Measurements from ENCODE around the gene NUDT22. TPM values are rescaled to one million over a fixed set of nuclear protein-coding genes. Genes with fewer than 3 reads are reported as not detected.

The NUDT22 gene
- polyA plus RNA-seq (ENCODE audit: insufficient read length in 3 of 3) = 10 to 100 TPM; 20.6 to 22.0 (median 21.9) TPM

- peak in 1 of 3 donors; percentile 74 for DNase-seq (ENCODE audit: low read depth in 3 of 3, low spot score in 2 of 3)
Observed at GRCh38 chr11:64225608-64226506, at the start of gene NUDT22, which contains the start of gene TRPT1. NUDT22 (plus strand) TSS chr11:64226274; CDS start chr11:64226653, 379 bp downstream. TRPT1 (minus strand) TSS chr11:64226186; CDS start chr11:64225860, 326 bp downstream.

- DNase-seq (ENCODE audit: low read depth in 3 of 3, low spot score in 2 of 3) = no peak
Observed at GRCh38 chr11:64176751-64177150, 49.3 kb upstream of the NUDT22 start.

DNA sequence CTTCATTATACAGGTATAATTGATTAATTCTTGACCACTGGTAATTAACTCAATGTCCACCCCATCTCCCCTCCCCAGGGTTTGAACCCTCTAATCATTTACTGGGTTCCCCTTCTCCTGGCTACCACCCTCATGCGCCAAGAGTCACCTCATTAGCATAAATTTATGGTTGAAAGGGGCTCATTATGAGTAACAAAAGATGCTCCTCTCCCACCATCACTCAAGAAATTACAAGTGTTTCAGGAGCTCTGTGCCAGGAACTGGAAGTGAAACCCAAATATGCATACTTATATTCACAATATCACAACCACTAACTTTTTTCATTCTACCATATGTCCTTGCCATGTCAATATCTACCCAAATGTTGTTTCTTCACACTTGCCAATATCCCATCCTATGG is 47.9 kb upstream of the NUDT22 start:
- no peak for DNase-seq (ENCODE audit: low read depth in 3 of 3, low spot score in 2 of 3)

DNA sequence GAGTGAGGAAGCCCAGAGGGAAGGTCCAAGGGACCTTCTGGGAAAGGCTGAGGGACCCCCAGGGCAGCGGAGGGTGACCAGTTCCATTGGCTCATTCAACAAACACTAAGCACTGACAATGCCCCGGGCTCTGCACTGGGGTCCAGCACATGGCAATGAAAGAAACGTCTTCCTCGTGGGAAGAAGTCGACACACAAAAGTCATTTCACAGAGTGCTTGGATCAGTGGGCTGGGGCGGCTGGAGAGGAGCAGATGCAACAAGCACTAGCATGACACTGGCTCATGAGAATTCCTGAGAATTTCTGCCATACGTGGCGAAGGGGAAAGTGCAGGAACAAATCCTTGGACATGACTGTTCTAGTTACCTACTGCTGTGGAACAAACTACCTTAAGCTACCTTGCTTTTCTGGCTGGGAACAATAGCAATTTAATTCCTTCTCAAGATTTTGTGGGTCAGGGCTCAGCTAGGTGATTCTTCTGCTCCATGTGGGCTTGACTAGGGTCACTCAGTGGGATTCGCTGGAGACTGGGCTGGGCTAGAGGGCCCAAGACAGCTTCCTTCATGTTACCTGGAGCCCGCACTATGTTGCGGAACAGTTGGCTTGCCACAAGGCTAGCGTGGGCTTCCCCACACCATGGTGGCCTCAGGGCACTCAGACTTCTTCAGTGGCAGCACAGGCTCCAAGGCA is 47.0 kb upstream of the NUDT22 start:
- no peak for DNase-seq (ENCODE audit: low read depth in 3 of 3, low spot score in 2 of 3)

DNA sequence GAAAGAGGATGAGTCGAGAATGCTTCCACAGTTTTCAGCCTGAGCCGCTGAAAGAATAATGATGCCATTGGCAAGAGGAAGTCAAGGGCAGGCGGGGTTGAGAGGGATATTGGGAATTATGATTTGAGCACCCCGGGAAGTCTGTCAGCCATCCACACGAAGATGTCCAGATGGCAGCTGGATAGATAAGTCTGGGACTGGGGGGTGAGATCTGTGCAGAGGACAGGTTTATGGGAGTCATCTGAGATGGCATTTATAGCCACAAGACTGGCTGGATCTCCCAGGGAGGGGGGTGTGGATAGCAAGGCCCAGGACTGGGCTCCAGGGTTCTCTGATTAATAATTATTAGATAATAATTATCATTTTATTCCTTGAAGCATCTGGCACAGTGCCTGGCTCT is 45.2 kb upstream of the NUDT22 start:
- no peak for DNase-seq (ENCODE audit: low read depth in 3 of 3, low spot score in 2 of 3)

GRCh38 chr11:64181506-64182411 is 44.3 kb upstream of the NUDT22 start:
- DNase-seq (ENCODE audit: low read depth in 3 of 3, low spot score in 2 of 3) = peak in 2 of 3 donors; percentile 60 to 67

GRCh38 chr11:64183890-64184289 is 42.2 kb upstream of the NUDT22 start:
- DNase-seq (ENCODE audit: low read depth in 3 of 3, low spot score in 2 of 3) = no peak

- peak; percentile 53 to 68 (median 58) for DNase-seq (ENCODE audit: low read depth in 3 of 3, low spot score in 2 of 3)
Observed at GRCh38 chr11:64185175-64185692, 40.8 kb upstream of the NUDT22 start.

DNA sequence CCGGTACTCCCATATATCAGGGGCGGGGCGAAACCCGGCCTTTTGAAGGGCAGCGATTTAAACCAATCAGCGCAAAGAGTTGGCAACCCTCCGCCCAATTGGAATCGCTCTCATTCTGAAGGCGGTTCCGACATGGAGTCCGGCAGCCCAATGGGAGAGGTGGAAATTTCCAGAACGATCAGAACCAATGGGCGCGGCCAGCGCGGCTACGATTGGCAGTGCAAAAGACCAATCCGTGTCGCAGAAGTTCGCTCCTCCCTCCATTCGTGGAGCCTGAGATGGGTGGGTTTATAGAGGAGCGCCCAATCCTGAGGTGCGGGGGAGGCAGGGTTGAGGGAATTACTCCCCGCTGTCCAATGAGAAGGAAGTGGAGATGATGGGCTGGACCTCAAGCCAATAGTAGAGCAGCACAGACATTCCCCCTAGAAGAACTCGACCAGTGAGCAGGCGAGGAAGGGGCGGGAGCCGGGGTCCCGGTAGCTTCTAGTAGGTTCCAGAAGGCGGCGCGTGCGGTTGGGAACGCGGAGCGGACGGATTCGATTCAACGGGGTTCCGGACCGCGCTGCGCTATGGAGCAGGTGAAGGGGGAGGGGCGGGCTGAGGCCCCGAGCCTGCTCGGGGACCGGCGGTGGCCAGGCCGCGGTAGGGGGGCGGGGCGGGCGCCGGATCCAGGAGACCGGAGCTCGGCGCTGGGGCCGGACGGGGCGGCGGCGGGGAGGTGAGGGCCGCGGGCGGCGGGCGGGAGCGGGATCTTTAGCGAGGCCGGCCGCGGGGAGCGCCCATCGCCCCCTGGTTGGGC is 40.2 kb upstream of the NUDT22 start, which contains the start of gene STIP1:
Gene STIP1, plus strand, starts transcription at position 479 of the 799 bp plus-strand sequence. Its CDS starts 91 bp downstream, at position 570.
- DNase-seq (ENCODE audit: low read depth in 3 of 3, low spot score in 2 of 3) = peak; percentile 99 to 100 (median 100)

- no peak for DNase-seq (ENCODE audit: low read depth in 3 of 3, low spot score in 2 of 3)
Observed at GRCh38 chr11:64186492-64187165, 39.4 kb upstream of the NUDT22 start.

GRCh38 chr11:64192434-64192833 is 33.6 kb upstream of the NUDT22 start:
- DNase-seq (ENCODE audit: low read depth in 3 of 3, low spot score in 2 of 3) = no peak

- no peak for DNase-seq (ENCODE audit: low read depth in 3 of 3, low spot score in 2 of 3)
Observed at GRCh38 chr11:64196626-64197025, 29.4 kb upstream of the NUDT22 start.

- no peak for DNase-seq (ENCODE audit: low read depth in 3 of 3, low spot score in 2 of 3)
Observed at GRCh38 chr11:64198511-64198910, 27.6 kb upstream of the NUDT22 start.

DNA sequence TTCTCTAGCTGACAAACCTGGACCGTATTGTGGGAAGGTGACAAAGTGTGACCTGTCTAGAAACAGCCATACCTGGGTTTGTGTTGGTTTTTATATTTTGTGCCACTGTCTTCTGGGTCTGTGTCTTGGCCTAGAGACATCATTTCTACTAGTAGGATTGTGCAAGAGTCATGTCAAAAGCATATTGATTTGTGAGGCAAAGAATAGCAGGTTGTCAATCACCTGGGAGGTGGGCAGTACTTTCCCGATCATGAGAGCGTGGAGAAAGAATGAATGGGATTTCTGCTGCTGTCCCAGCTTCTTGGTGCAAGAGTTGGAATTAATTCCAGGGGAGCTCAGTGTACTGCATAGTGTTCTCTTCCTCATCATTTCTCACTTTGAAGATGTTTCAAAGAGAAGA is 24.5 kb upstream of the NUDT22 start:
- no peak for DNase-seq (ENCODE audit: low read depth in 3 of 3, low spot score in 2 of 3)

DNA sequence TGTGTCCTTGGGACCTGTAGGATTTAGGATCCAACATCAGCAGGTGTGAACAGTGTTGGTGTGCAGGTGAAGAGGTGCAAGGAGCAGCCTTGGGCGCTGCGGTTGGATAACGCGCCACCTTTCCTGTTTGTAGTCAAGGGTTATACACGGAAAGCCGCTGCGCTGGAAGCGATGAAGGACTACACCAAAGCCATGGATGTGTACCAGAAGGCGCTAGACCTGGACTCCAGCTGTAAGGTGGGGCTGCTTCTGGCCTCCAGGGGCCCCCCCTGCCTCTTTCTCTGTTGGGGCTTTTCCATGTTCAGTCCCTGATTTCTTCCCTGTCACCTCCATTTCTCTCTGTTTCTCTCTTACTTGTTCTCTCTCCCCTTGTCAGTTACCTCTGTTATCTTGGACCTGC is 23.1 kb upstream of the NUDT22 start:
- no peak for DNase-seq (ENCODE audit: low read depth in 3 of 3, low spot score in 2 of 3)

DNA sequence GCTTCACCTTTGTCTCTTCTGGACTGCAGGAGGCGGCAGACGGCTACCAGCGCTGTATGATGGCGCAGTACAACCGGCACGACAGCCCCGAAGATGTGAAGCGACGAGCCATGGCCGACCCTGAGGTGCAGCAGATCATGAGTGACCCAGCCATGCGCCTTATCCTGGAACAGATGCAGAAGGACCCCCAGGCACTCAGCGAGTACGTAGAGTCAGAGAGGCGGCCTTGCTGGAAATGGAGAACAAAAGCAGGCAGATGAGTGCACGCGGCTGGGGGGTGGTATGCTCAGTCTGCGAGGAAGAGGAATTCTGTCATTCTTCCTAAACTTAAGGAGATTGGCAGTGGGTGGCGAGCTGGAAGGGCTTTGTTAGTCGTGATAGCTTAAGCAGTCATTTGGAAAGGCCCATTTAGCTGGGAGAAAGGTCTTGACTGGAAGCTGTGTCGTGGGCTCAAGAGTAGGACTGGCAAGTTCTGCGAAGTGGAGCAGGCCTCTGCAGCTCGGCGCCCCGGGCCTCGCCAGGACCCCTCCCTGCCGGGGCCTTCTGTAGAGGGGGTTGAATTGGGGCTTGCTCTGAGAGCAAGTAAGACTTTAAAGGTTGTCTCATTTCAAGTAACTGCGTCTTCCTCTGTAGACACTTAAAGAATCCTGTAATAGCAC is 22.5 kb upstream of the NUDT22 start:
- no peak for DNase-seq (ENCODE audit: low read depth in 3 of 3, low spot score in 2 of 3)

GRCh38 chr11:64204080-64204440 is 22.0 kb upstream of the NUDT22 start:
- no peak for DNase-seq (ENCODE audit: low read depth in 3 of 3, low spot score in 2 of 3)

DNA sequence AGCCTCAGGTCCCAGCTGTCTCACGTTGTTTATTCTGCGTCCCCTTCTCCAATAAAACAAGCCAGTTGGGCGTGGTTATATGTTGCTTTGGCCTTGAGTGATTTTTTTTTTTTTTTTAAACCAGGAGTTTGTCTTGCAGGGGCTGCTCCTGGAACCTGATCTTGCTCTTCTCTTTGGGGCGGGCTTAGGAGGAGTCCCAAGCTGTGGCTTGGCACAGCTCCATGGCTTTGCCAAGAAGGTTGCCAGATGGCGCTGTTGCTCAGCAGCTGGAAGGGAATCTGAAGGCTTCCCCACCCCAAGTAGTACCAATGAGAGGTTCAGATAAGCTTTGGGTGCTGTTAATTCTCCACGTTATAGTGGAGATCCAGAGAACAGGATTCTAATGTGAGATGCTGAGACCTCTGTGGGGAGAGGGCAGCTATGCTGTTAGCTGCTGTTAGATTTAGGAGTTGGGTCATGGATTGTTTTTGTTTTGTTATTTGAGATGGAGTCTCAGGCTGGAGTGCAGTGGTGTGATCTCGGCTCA is 21.5 kb upstream of the NUDT22 start:
- peak in 2 of 3 donors; percentile 76 for DNase-seq (ENCODE audit: low read depth in 3 of 3, low spot score in 2 of 3)
